ENCODE measurements around the gene STAM. TPM values are rescaled to one million over a fixed set of nuclear protein-coding genes. Genes with fewer than 3 reads are reported as not detected.

STAM gene
- total RNA-seq, 1 donor from 2014 or later = 25.0 TPM

DNA sequence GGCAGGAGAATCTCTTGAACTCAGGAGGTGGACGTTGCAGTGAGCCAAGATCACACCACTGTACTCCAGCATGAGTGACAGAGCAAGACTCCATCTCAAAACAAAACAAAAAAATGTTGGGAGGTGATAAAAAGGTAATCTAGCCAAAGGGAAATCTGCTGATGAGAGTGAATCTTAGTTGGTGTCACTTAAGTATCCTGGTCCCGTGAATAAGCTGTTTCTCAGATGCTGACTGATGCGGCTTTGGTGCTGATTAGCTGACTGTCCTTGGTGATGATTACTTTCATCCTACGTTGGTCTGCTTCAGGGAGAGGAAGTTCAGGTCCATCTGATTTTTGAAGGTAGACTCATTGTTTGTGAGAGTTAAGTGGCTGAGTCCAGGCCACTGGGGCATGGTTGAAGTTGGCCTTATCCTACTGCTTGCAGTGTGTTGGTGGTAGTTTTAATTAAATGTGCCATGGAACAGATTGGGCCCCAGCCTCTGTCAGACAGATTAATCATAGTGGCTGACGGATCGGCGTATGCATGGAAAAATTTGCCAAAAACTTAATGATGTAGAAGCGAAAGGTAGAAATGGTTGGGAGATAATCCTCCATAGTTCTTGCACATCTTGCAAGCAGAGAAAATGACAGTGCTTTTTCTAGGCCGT is 90.6 kb downstream of the STAM start:
- Mint-ChIP-seq H3K27ac (no peak overlapping the region), H3K27me3 (no peaks in the 10 kb centered on the region)
- intact Hi-C loops (cut with micrococcal nuclease) = no loop called here

DNA sequence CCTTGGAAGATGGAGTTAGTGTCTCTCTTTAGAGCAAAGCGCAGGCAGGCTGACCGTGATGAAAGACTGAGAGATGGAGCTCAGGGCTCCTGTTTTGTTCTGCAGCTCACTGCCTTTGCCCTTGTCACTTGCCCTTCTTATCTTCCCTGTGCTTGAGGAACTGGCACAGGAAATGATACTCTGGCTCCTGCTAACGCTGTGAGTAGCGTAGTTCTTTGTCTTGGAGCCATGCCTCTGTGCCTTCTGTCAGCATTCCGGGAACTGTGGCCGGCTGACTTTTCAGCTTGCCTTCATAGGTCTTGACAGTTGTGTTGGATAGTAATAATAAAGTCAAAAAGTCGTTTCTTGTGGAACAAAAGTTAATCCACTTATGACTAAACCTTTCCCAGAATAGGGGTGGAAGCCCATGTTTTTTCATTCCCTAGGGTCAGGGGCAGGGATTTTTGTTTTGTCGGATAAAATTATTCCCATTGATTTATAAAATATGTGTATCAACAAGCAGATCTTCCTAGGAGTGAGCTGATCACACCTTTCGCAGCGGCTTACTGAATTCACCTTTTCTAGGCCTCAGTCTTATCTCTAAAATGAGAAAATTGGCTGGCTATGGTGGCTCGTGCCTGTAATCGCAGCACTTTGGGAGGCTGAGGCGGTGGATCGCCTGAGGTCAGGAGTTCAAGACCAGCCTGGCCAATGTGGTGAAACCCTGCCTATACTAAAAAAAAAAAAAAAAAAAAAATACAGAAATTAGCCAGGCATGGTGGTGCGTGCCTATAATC is 91.4 kb downstream of the STAM start:
- H3K27ac Mint-ChIP-seq = no peak overlapping the region
- H3K27me3 Mint-ChIP-seq = no peaks in the 10 kb centered on the region
- no peaks in the 10 kb centered on the region for H3K36me3 Mint-ChIP-seq (ENCODE audit: low read depth)
- H3K9me3 Mint-ChIP-seq = no peaks in the 10 kb centered on the region
- H3K4me1 Mint-ChIP-seq = no peaks in the 10 kb centered on the region
- intact Hi-C loops (cut with micrococcal nuclease) = no loop called here
- no peak for DNase-seq
- no peak overlapping the region for H3K4me3 Mint-ChIP-seq

More for the DNA sequence above, 90.6 kb downstream of the STAM start:
- Mint-ChIP-seq H3K4me1 (no peaks in the 10 kb centered on the region), H3K9me3 (no peaks in the 10 kb centered on the region), H3K36me3 (ENCODE audit: low read depth) (no peaks in the 10 kb centered on the region), H3K4me3 (no peak overlapping the region)
- peak; percentile 40 for DNase-seq

DNA sequence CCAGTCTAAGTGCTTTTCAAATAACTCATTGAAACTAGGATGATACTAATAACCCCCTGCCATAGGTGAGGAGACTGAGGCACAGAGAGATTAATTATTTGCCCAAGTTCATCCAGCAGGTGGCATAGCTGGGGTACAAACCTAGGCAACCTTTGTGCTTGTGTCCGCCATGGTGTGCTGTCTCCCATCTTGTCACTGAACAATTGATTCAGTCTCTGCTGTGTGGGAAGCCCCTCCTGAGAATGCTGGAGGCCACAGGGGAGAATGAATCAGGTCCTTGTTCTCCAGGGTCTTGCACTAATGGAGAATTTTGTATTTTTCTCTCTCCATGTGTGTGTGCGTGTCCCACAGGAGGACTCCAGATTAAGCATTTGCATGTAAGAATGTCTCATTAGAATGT is 92.3 kb downstream of the STAM start:
- DNase-seq = peak; percentile 42
- H3K27ac Mint-ChIP-seq = no peak overlapping the region
- H3K36me3 Mint-ChIP-seq (ENCODE audit: low read depth) = no peaks in the 10 kb centered on the region
- H3K4me3 Mint-ChIP-seq = no peak overlapping the region
- intact Hi-C loops (cut with micrococcal nuclease) = no loop called here
- no peaks in the 10 kb centered on the region for H3K27me3 Mint-ChIP-seq
- H3K4me1 Mint-ChIP-seq = no peaks in the 10 kb centered on the region
- no peaks in the 10 kb centered on the region for H3K9me3 Mint-ChIP-seq

GRCh38 chr10:17737027-17737965 is 93.3 kb downstream of the STAM start:
- intact Hi-C loops (cut with micrococcal nuclease) = no loop called here
- no peaks in the 10 kb centered on the region for H3K36me3 Mint-ChIP-seq (ENCODE audit: low read depth)
- peaks cover 2% of the 10 kb centered on the region for H3K4me1 Mint-ChIP-seq
- no peak overlapping the region for H3K4me3 Mint-ChIP-seq
- H3K9me3 Mint-ChIP-seq = no peaks in the 10 kb centered on the region
- H3K27me3 Mint-ChIP-seq = no peaks in the 10 kb centered on the region
- DNase-seq = peak; percentile 53
- H3K27ac Mint-ChIP-seq = no peak overlapping the region

GRCh38 chr10:17740668-17741067 is 96.7 kb downstream of the STAM start:
- DNase-seq = no peak
- intact Hi-C loops (cut with micrococcal nuclease) = no loop called here
- Mint-ChIP-seq H3K36me3 (ENCODE audit: low read depth) (no peaks in the 10 kb centered on the region), H3K4me3 (no peak overlapping the region), H3K27ac (no peak overlapping the region), H3K9me3 (no peaks in the 10 kb centered on the region), H3K27me3 (no peaks in the 10 kb centered on the region), H3K4me1 (peaks cover 9% of the 10 kb centered on the region)

DNA sequence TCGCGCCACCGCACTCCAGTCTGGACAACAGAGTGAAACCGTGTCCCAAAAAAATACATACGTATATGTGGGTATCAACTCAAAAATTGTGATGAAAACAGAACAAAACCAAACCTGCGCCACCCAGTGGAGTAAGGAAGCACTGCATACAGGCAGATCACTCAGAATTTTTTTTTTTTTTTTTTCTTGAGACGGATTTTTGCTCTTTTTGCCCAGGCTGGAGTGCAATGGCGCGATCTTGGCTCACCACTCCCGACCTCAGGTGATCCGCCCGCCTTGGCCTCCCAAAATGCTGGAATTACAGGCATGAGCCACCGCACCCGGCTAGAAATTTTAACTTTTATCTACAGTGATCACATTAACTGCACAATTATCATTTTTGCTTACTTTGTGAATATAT is 99.0 kb downstream of the STAM start:
- no peaks in the 10 kb centered on the region for H3K36me3 Mint-ChIP-seq (ENCODE audit: low read depth)
- intact Hi-C loops (cut with micrococcal nuclease) = loop anchor here (1.0 kb wide), 2 partner anchors 100 to 136 kb away; no protein-coding TSS in a partner anchor
- no peaks in the 10 kb centered on the region for H3K27me3 Mint-ChIP-seq
- H3K4me1 Mint-ChIP-seq = peaks cover 9% of the 10 kb centered on the region
- H3K9me3 Mint-ChIP-seq = no peaks in the 10 kb centered on the region
- peak; percentile 90 for DNase-seq
- no peak overlapping the region for H3K27ac Mint-ChIP-seq
- no peak overlapping the region for H3K4me3 Mint-ChIP-seq

DNA sequence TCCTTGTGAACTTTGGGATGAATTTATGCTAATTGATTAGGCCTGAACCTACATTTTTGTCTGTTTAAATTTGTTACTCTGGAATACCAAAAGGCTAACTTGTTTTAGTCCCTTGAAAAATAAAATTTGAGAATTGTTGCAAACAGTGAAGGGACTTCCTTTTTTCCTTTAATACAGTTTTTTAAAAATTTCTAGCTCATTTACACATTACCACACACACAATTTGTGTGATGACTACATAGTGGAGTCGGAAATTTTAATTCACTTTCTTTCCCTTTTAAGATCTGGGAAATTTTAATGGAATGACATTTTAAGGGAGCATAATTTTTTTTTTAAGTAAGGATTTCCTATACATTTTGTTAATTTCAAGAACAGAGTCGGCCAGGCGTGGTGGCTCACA is 99.5 kb downstream of the STAM start:
- Mint-ChIP-seq H3K4me3 (no peak overlapping the region), H3K27me3 (no peaks in the 10 kb centered on the region), H3K4me1 (peaks cover 9% of the 10 kb centered on the region), H3K9me3 (no peaks in the 10 kb centered on the region), H3K36me3 (ENCODE audit: low read depth) (no peaks in the 10 kb centered on the region), H3K27ac (no peak overlapping the region)
- DNase-seq = no peak
- intact Hi-C loops (cut with micrococcal nuclease) = loop anchor here (1.0 kb wide), 2 partner anchors 100 to 136 kb away; no protein-coding TSS in a partner anchor

DNA sequence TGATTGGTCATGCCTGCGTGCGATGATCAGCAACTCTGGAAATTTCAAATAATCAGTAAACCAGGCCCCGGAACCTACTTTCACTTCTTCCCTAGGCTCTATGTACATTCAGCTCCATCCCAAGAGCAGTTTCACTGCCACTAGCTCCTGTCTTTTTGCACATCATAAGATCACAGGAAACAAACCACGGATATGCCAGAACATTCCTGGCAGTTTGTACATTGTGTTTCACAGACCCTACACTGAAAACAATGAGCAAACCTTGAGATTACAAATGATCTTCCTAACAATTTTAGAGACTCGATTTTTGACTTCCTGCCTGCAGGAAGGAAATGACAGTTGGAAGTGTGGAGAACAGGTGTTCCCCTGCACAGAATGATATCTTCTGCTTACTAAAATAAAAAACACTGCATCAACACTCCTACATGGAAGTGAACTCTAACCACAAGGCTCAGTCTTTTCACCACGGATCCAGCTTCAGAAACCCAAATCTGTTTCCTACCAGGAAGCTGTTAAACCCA is 100.5 kb downstream of the STAM start:
- H3K36me3 Mint-ChIP-seq (ENCODE audit: low read depth) = no peaks in the 10 kb centered on the region
- intact Hi-C loops (cut with micrococcal nuclease) = no loop called here
- no peak overlapping the region for H3K4me3 Mint-ChIP-seq
- DNase-seq = no peak
- no peaks in the 10 kb centered on the region for H3K27me3 Mint-ChIP-seq
- H3K9me3 Mint-ChIP-seq = no peaks in the 10 kb centered on the region
- no peak overlapping the region for H3K27ac Mint-ChIP-seq
- H3K4me1 Mint-ChIP-seq = peaks cover 9% of the 10 kb centered on the region

DNA sequence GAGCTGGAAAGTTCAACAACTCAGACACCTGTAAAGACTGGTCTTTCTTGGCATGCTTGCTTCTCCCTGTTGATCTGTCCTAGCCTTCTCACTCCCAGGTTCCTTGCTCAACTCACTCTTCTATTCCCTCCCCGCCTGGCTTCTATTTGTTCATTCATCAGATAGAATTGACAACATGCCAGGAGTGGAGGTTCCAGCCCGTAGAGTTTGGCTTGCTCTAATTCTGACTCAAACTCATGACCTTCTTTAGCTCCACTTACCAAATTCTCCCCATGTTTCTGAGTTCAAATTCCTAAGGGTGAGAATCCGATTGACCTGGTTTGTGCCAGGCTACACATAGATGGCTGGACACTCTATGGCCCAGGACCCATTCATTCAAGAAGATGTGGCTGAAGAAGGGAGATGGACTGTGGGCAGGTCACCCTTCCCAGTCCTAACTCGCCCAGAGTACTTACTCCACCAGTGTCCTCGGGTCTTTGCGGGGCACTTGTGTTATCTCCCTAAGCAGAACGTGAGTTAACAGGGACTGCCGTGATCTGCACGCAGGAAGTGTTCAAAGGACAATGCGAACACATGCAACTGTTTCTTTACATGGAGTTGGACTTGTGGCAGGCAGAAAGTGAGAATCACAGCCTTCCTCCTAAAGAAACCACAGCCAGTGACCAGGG is 104.1 kb downstream of the STAM start:
- Mint-ChIP-seq H3K9me3 (no peaks in the 10 kb centered on the region), H3K4me3 (no peak overlapping the region), H3K27ac (no peak overlapping the region), H3K36me3 (ENCODE audit: low read depth) (no peaks in the 10 kb centered on the region), H3K27me3 (no peaks in the 10 kb centered on the region), H3K4me1 (peaks cover 7% of the 10 kb centered on the region)
- DNase-seq = no peak
- intact Hi-C loops (cut with micrococcal nuclease) = no loop called here

- H3K9me3 Mint-ChIP-seq = no peaks in the 10 kb centered on the region
- intact Hi-C loops (cut with micrococcal nuclease) = no loop called here
- H3K27me3 Mint-ChIP-seq = no peaks in the 10 kb centered on the region
Observed at GRCh38 chr10:17749890-17750289, 105.9 kb downstream of the STAM start.

GRCh38 chr10:17751781-17752445 is 108.0 kb downstream of the STAM start, which contains the start of gene TMEM236:
TSS of gene TMEM236 (plus strand) at chr10:17752201. CDS start at chr10:17752296, 95 bp downstream.
- Mint-ChIP-seq H3K27ac (no peak within 1 kb of the TSS), H3K9me3 (no peaks in the 10 kb centered on the region), H3K4me1 (peaks cover 7% of the 10 kb centered on the region), H3K36me3 (ENCODE audit: low read depth) (no peaks in the 10 kb centered on the region), H3K27me3 (no peaks in the 10 kb centered on the region), H3K4me3 (no peak within 1 kb of the TSS)
- DNase-seq = no peak
- intact Hi-C loops (cut with micrococcal nuclease) = no loop called here

More at GRCh38 chr10:17749890-17750289, 105.9 kb downstream of the STAM start:
- Mint-ChIP-seq H3K4me1 (no peaks in the 10 kb centered on the region), H3K36me3 (ENCODE audit: low read depth) (no peaks in the 10 kb centered on the region), H3K27ac (no peak overlapping the region), H3K4me3 (no peak overlapping the region)
- no peak for DNase-seq

GRCh38 chr10:17756557-17757217 is 112.7 kb downstream of the STAM start:
- Mint-ChIP-seq H3K27me3 (no peaks in the 10 kb centered on the region), H3K4me3 (peak overlapping the region; percentile 8), H3K27ac (no peak overlapping the region), H3K4me1 (peaks cover 8% of the 10 kb centered on the region), H3K36me3 (ENCODE audit: low read depth) (no peaks in the 10 kb centered on the region), H3K9me3 (no peaks in the 10 kb centered on the region)
- DNase-seq = peak; percentile 62
- intact Hi-C loops (cut with micrococcal nuclease) = no loop called here
